Activated naive CD4-positive, alpha-beta T cell treated with anti-CD3 and anti-CD28 coated beads, Interleukin-2, amount 10 ng/mL, durations not matched to agents 7 days and 5 days (primary cell): ENCODE data around the gene B4GALT3.

Experiments
- CTCF ChIA-PET: fragments of 350-600 bp; sonication (Branson Sonifier 250); formaldehyde crosslinking; loops from one replicate; lab custom pipeline; 2021; ENCODE audit warnings: antibody characterized with exemption; lab: Charles Lee
- DNase-seq: peaks from one replicate; pipeline ENCODE4 v3.0.0-alpha.2; 2020
- H3K27ac Mint-ChIP-seq: one replicate; pipeline ENCODE4 v1.8.0; 2021; ENCODE audit warnings: mild to moderate bottlenecking, moderate library complexity, mixed read lengths
- H3K27me3 Mint-ChIP-seq: one replicate; pipeline ENCODE4 v1.8.0; 2021; ENCODE audit warnings: mild to moderate bottlenecking, mixed read lengths
- H3K36me3 Mint-ChIP-seq: one replicate; pipeline ENCODE4 v1.8.0; 2021; ENCODE audit warnings: mixed read lengths
- H3K4me1 Mint-ChIP-seq: one replicate; pipeline ENCODE4 v1.8.0; 2021; ENCODE audit warnings: mixed read lengths
- H3K4me3 Mint-ChIP-seq: one replicate; pipeline ENCODE4 v1.8.0; 2021; ENCODE audit warnings: mild to moderate bottlenecking, moderate library complexity, mixed read lengths
- H3K9me3 Mint-ChIP-seq: one replicate; pipeline ENCODE4 v1.8.0; 2021; ENCODE audit warnings: mixed read lengths

B4GALT3 gene

GRCh38 chr1:161159087-161159912, 18.0 kb downstream of the B4GALT3 start, which contains the start of gene USP21:
USP21 (plus strand) TSS chr1:161159500; CDS start chr1:161160641, 1,141 bp downstream.
- Mint-ChIP-seq H3K36me3 (peaks cover 57% of the 10 kb centered on the region), H3K9me3 (no peaks in the 10 kb centered on the region), H3K27ac (peak within 1 kb of the TSS; percentile 85), H3K27me3 (no peaks in the 10 kb centered on the region), H3K4me1 (peaks cover 55% of the 10 kb centered on the region), H3K4me3 (peak within 1 kb of the TSS; percentile 89)
- CTCF ChIA-PET, result interaction anchor here (1.3 to 1.9 kb wide), 3 partner anchors 7 to 223 kb away, joined by 3 to 4 read pairs (median 3); no protein-coding TSS in a partner anchor
- DNase-seq, result peak; percentile 94

DNA sequence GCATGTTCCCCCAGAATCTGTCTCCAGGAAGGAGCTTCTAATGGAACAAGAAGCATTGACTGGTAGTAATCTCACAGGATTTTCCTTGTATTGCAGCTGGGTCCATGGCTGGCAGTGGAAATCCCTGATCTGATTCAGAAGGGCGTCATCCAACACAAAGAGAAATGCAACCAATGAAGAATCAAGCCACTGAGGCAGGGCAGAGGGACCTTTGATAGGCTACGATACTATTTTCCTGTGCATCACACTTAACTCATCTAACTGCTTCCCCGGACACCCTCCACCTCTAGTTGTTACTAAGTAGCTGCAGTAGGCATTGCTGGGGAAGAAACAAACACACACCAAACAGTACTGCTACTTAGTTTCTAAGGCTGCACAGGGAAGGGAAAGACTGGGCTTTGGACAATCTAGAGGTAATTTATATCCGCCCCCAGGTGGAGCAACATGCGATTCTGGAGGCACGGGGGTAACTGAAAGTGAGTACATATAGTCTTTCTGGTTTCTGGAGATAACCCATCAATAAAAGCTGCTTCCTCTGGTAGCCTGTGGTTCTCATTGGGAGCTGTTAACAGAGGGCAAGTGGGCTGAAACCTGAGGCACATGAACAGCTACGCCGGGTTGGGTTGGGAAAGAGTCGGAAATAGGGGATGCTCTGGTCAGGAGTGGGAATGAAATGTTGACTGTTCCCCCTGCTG, 18.8 kb downstream of the B4GALT3 start:
- Mint-ChIP-seq H3K4me3 (peak overlapping the region; percentile 89), H3K4me1 (peaks cover 57% of the 10 kb centered on the region), H3K9me3 (no peaks in the 10 kb centered on the region), H3K27me3 (no peaks in the 10 kb centered on the region), H3K27ac (peak overlapping the region; percentile 85), H3K36me3 (peaks cover 55% of the 10 kb centered on the region)
- CTCF ChIA-PET, result interaction anchor here (1.3 to 1.9 kb wide), 6 partner anchors 8 to 223 kb away, joined by 3 to 6 read pairs (median 4); no protein-coding TSS in a partner anchor
- no peak for DNase-seq

DNA sequence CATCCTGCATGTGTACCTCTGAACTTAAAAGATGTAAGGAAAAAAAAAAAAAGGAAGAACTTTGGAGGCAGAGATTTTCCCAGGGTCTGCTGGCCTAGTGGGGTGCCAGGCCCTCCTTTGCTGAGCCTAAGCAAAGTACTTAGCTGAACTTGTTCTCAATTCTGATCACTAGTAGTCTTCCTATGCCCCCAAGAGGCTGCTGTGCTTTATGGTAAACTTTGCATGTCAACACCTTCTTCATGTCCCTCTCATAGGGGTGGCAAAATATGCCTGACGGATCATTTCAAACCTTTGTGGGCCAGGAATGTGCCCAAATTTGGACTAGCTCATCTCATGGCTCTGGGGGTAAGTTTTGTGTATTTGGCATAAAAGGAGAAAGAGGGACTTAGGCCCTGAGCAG, 19.4 kb downstream of the B4GALT3 start:
- Mint-ChIP-seq H3K4me1 (peaks cover 59% of the 10 kb centered on the region), H3K27me3 (no peaks in the 10 kb centered on the region), H3K27ac (no peak overlapping the region), H3K36me3 (peaks cover 50% of the 10 kb centered on the region), H3K9me3 (no peaks in the 10 kb centered on the region), H3K4me3 (peak overlapping the region; percentile 89)
- DNase-seq, result no peak
- CTCF ChIA-PET, result interaction anchor here (1.3 to 3.7 kb wide), 7 partner anchors 8 to 224 kb away, joined by 3 to 24 read pairs (median 4); partner anchors contain the start of gene PPOX

- H3K4me3 Mint-ChIP-seq, result peak within 1 kb of the TSS; percentile 90
- H3K36me3 Mint-ChIP-seq, result peaks cover 28% of the 10 kb centered on the region
- H3K27ac Mint-ChIP-seq, result peak within 1 kb of the TSS; percentile 99
- CTCF ChIA-PET, result interaction anchor here (0.6 to 2.5 kb wide), 4 partner anchors 10 to 83 kb away, joined by 3 to 7 read pairs (median 4); partner anchors contain the start of gene PPOX
- H3K27me3 Mint-ChIP-seq, result no peaks in the 10 kb centered on the region
- H3K4me1 Mint-ChIP-seq, result peaks cover 36% of the 10 kb centered on the region
- H3K9me3 Mint-ChIP-seq, result no peaks in the 10 kb centered on the region
- peak; percentile 90 for DNase-seq
These were observed 23.5 kb downstream of the B4GALT3 start, which contains the start of gene UFC1 for GRCh38 chr1:161153682-161154337. UFC1 (plus strand) TSS chr1:161153978; CDS start chr1:161153998, 20 bp downstream.

DNA sequence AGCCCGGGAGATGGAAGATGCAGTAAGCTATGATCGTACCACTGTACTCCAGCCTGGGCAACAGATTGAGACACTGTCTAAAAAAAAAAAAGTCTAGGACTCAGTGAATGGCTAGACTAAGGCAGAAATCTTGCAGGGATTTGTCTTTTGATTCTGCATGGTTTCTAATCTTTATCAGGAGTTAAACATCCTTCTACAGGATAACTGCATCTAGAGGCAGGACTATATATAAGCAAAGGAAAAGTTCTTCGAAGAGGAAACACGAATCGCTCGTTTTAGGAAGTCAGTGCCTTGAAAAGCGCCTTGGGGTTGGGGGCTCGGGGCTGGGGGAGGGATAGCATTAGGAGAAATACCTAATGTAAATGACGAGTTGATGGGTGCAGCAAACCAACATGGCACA, 24.1 kb downstream of the B4GALT3 start:
- no peaks in the 10 kb centered on the region for H3K9me3 Mint-ChIP-seq
- DNase-seq, result no peak

DNA sequence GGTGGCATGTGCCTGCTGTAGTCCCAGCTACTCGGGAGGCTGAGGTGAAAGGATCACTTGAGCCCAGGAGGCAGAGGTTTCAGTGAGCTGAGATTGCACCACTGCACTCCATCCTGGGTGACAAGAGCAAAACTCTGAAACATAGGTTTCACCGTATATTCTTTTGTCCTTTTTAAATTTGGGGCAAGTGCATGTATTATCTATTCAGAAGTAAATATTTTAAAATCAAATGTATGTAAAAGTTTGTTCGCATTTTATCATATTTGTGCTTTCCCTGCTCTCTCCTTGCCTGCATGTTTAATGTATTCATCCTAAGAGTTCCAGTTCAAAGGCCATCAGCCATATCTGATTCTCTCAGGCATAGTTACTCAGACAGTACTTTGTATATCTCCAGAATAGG, 31.5 kb downstream of the B4GALT3 start:
- CTCF ChIA-PET, result no interaction called here
- H3K9me3 Mint-ChIP-seq, result no peaks in the 10 kb centered on the region
- no peak overlapping the region for H3K27ac Mint-ChIP-seq
- no peaks in the 10 kb centered on the region for H3K36me3 Mint-ChIP-seq
- no peak for DNase-seq
- no peaks in the 10 kb centered on the region for H3K27me3 Mint-ChIP-seq
- no peaks in the 10 kb centered on the region for H3K4me1 Mint-ChIP-seq
- H3K4me3 Mint-ChIP-seq, result no peak overlapping the region

More for the DNA sequence above, 24.1 kb downstream of the B4GALT3 start:
- Mint-ChIP-seq H3K27ac (peak overlapping the region; percentile 99), H3K36me3 (peaks cover 22% of the 10 kb centered on the region), H3K4me3 (peak overlapping the region; percentile 90), H3K4me1 (peaks cover 30% of the 10 kb centered on the region), H3K27me3 (no peaks in the 10 kb centered on the region)
- CTCF ChIA-PET, result interaction anchor here (0.6 to 2.5 kb wide), 3 partner anchors 13 to 82 kb away, joined by 4 to 7 read pairs (median 4); partner anchors contain the start of gene PPOX

GRCh38 chr1:161140755-161141400, 36.4 kb downstream of the B4GALT3 start:
- Mint-ChIP-seq H3K9me3 (no peaks in the 10 kb centered on the region), H3K27me3 (no peaks in the 10 kb centered on the region), H3K36me3 (no peaks in the 10 kb centered on the region), H3K4me3 (no peak overlapping the region), H3K27ac (no peak overlapping the region), H3K4me1 (peaks cover 5% of the 10 kb centered on the region)
- no peak for DNase-seq
- CTCF ChIA-PET, result interaction anchor here (0.7 to 2.2 kb wide), 14 partner anchors 13 to 240 kb away, joined by 3 to 9 read pairs (median 4); partner anchors contain the start of gene ARHGAP30

- CTCF ChIA-PET, result interaction anchor here (0.6 to 2.8 kb wide), 12 partner anchors 9 to 142 kb away, joined by 3 to 12 read pairs (median 4); no protein-coding TSS in a partner anchor
- no peak overlapping the region for H3K4me3 Mint-ChIP-seq
- H3K4me1 Mint-ChIP-seq, result peaks cover 10% of the 10 kb centered on the region
- DNase-seq, result peak; percentile 63
- H3K27me3 Mint-ChIP-seq, result no peaks in the 10 kb centered on the region
- H3K9me3 Mint-ChIP-seq, result no peaks in the 10 kb centered on the region
- H3K27ac Mint-ChIP-seq, result no peak overlapping the region
- peaks cover 3% of the 10 kb centered on the region for H3K36me3 Mint-ChIP-seq
These were observed 37.5 kb downstream of the B4GALT3 start for GRCh38 chr1:161139766-161140165.

DNA sequence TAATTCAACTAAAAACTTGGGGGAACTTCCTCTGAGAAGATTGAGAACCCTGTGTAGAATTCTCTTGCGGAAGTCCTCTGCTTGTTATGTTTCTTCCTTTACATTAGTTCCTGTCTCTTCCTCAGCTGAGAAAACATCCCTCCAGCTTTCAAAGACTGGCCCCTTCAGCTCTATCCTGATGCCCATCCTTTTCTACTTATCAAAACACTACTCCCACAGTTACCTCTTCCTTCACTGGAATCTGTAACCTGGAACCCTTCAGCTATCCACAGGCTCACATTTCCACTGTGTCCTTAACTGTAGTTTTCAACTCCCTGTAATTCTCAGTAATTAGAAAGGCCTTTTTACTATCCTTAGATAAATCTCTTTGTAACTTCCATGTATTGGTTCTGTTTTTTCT, 38.9 kb downstream of the B4GALT3 start:
- Mint-ChIP-seq H3K36me3 (peaks cover 3% of the 10 kb centered on the region), H3K27ac (peak overlapping the region; percentile 10), H3K9me3 (no peaks in the 10 kb centered on the region), H3K27me3 (no peaks in the 10 kb centered on the region), H3K4me3 (no peak overlapping the region), H3K4me1 (peaks cover 10% of the 10 kb centered on the region)
- CTCF ChIA-PET, result interaction anchor here (0.9 to 3.7 kb wide), 8 partner anchors 11 to 141 kb away, joined by 3 to 12 read pairs (median 4); partner anchors contain the start of genes F11R, NIT1, PFDN2 and USF1
- no peak for DNase-seq

DNA sequence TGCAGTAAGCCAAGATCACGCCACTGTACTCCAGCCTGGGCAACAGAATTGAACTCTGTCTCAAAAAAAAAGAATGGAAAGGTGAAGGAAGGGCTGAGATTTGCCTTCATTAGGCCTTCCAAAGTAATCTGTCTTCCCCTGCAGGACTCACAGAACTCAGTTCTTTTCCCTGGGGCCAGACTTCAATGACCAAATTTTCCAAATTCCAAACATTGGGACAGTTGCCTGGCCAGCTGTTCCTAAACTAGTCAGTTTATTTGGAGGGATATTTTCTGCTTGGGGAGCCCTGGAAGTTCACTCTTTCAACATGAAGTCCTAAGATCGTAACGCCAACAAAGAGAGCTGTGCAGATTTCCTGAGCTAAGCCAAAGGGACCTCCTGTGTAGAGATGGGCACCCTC, 39.4 kb downstream of the B4GALT3 start:
- peaks cover 10% of the 10 kb centered on the region for H3K4me1 Mint-ChIP-seq
- no peaks in the 10 kb centered on the region for H3K27me3 Mint-ChIP-seq
- H3K9me3 Mint-ChIP-seq, result no peaks in the 10 kb centered on the region
- H3K27ac Mint-ChIP-seq, result no peak overlapping the region
- CTCF ChIA-PET, result interaction anchor here (0.9 to 3.7 kb wide), 7 partner anchors 20 to 140 kb away, joined by 3 to 12 read pairs (median 4); partner anchors contain the start of genes F11R, NIT1, PFDN2 and USF1
- H3K4me3 Mint-ChIP-seq, result no peak overlapping the region
- no peak for DNase-seq
- H3K36me3 Mint-ChIP-seq, result peaks cover 3% of the 10 kb centered on the region

DNA sequence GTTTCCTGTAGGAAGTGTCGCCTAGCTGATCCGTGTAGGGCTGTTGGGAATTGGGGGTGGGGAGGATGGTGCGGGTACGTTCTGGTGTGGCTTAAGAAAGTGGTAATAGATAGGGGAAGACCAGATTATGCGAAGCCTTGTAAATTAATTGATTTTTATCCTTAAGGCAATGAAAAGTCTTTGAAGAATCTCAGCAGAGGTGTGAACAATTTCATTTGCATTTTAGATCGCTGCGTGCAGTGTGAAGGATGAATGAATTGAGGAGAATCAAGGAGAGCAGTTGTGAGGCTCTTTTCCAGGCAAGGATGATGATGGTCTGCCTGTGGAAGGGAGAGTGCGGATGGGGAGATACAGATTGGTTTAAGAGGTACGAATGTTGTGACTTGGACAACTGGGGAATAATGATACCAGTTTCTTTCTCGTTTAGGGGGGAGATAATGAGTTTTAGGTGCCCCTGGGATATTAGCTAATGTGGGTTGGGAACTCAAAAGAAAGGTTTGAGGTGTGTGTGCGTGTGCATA, 44.0 kb downstream of the B4GALT3 start:
- Mint-ChIP-seq H3K4me3 (no peak overlapping the region), H3K4me1 (peaks cover 45% of the 10 kb centered on the region), H3K27ac (no peak overlapping the region), H3K36me3 (peaks cover 22% of the 10 kb centered on the region), H3K27me3 (no peaks in the 10 kb centered on the region), H3K9me3 (no peaks in the 10 kb centered on the region)
- CTCF ChIA-PET, result interaction anchor here (0.7 to 1.6 kb wide), 7 partner anchors 14 to 138 kb away, joined by 3 to 4 read pairs (median 3); partner anchors contain the start of genes ARHGAP30, NIT1 and PFDN2
- DNase-seq, result no peak

DNA sequence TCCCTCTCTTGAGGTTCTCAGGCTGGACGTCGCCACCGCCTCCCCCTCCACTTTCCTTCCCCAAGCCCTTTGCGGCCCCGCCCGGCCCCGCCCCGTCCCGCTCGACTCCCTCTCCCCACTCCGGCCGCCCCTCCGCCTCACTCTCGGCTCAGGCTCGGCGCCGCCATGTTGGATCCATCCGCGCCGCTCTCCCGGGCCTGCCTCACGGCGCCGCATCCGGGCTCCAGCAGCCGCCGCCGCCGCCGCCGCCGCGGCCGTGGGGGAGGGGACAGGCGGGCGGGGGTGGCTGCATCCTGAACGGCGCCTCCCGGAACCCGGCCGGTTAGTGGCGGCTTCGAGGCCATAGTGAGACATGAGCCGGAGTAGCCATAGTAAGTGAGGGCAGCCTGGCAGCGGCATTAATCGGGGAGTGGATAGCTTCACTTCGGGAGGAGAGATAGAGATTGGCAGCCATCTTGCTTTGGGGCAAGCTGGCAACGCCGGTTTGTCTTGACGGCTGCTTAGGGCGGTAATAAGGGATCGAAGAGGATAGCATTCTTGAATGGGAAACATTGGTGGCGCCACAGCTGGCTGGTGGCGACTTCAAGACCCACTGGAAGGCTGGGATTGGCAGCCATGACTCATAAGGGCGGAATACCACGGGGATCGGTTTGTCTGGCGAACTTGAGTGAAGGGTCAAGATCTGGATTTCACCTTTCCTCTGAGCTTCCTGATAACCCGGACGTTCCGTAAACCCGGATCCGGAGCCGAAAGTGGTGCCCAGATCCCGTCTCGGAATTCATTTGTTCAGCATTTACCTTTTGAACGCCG, 44.7 kb downstream of the B4GALT3 start, which contains the start of gene DEDD:
DEDD (minus strand) TSS at position 258 of the 810 bp plus-strand sequence. CDS start 8,205 bp downstream, outside the sequence.
- H3K27me3 Mint-ChIP-seq, result no peaks in the 10 kb centered on the region
- H3K9me3 Mint-ChIP-seq, result no peaks in the 10 kb centered on the region
- CTCF ChIA-PET, result interaction anchor here (0.7 to 1.6 kb wide), 9 partner anchors 14 to 137 kb away, joined by 3 to 4 read pairs (median 3); partner anchors contain the start of genes ARHGAP30, NIT1 and PFDN2
- H3K27ac Mint-ChIP-seq, result peak within 1 kb of the TSS; percentile 86
- H3K36me3 Mint-ChIP-seq, result peaks cover 29% of the 10 kb centered on the region
- no peak within 1 kb of the TSS for H3K4me3 Mint-ChIP-seq
- peaks cover 51% of the 10 kb centered on the region for H3K4me1 Mint-ChIP-seq
- DNase-seq, result peak; percentile 94
